ENCODE measurements around the gene SELENOV. TPM values are rescaled to one million over a fixed set of nuclear protein-coding genes. Genes with fewer than 3 reads are reported as not detected.
"Not testable (repeated sequence)": the region's sequence is repeated elsewhere in the genome, so short reads cannot be mapped to it uniquely, and the experiment has no call there.

Gene SELENOV
- total RNA-seq, 8 experiments from 2014 or later: 0.27 to 1.9 (median 0.58) TPM; not detected in 2

DNA sequence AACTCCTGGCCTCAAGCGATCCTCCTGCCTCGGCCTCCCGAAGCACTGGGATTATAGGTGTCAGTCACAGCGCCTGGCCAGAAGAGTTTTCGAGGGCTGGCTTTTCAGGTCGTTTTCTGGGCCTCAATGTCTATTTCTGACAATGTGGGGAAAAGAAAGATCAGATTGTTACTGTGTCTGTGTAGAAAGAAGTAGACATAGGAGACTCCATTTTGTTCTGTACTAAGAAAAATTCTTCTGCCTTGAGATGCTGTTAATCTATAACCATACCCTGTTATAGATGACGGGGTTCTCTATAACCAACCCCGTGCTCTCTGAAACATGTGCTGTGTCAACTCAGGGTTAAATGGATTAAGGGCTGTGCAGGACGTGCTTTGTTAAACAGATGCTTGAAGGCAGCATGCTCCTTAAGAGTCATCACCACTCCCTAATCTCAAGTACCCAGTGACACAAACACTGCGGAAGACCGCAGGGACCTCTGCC is 35.6 kb upstream of the SELENOV start:
- H3K27ac ChIP-seq; ATAC-seq (replicated peaks in 6 of 8); in situ Hi-C loops (cut with MboI; ENCODE audit: low pct_unique_long_range_greater_than_20kb in 2 of 9, low sequenced_read_pairs in 9 of 9, unreplicated experiment in 9 of 9); H3K4me3 ChIP-seq: not testable (repeated sequence)
- 60 to 100% (median 89%) methylated on average over 1 to 10 of the region's 11 CpGs; no CpG with 5 or more reads in 5 of the 10 experiments for WGBS, 10 experiments
- H3K4me1 ChIP-seq (replicated peaks in 1 of 2): peaks cover 12 to 16% of the 10 kb centered on the region in 2 donors

DNA sequence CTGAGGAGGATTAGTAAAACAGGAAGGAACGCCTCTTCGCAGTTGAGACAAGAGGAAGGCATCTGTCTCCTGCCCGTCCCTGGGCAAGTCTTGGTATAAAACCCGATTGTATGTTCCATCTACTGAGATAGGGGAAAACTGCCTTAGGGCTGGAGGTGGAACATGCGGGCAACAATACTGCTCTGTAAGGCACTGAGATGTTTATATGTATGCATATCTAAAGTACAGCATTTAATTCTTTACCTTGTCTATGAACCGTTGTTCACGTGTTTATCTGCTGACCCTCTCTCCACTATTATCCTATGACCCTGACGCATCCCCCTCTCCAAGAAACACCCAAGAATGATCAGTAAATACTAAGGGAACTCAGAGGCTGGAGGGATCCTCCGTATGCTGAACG is 35.0 kb upstream of the SELENOV start:
- peak overlapping the region; percentile 64 to 90 for H3K27ac ChIP-seq
- ATAC-seq (replicated peaks in 6 of 8): no peak
- peaks cover 12 to 16% of the 10 kb centered on the region in 2 donors for H3K4me1 ChIP-seq (replicated peaks in 1 of 2)
- WGBS, 10 experiments: 0 to 90% (median 50%) methylated on average over 1 to 7 of the region's 10 CpGs; no CpG with 5 or more reads in 1 of the 10 experiments
- in situ Hi-C loops (cut with MboI; ENCODE audit: low pct_unique_long_range_greater_than_20kb in 2 of 9, low sequenced_read_pairs in 9 of 9, unreplicated experiment in 9 of 9): no loop called here
- H3K4me3 ChIP-seq: peak overlapping the region in 4 of 5 donors; percentile 91 to 97 (median 92)

GRCh38 chr19:39480337-39481228 is 34.4 kb upstream of the SELENOV start, which contains the start of gene TIMM50:
TIMM50 (plus strand) TSS chr19:39480838; CDS start chr19:39480854, 16 bp downstream.
- in situ Hi-C loops (cut with MboI; ENCODE audit: low pct_unique_long_range_greater_than_20kb in 2 of 9, low sequenced_read_pairs in 9 of 9, unreplicated experiment in 9 of 9): no loop called here
- peak; percentile 87 to 98 (median 96) for ATAC-seq (replicated peaks in 6 of 8)
- 1 to 17% (median 10%) methylated on average over 5 to 12 of the region's 62 CpGs; no CpG with 5 or more reads in 3 of the 10 experiments for WGBS, 10 experiments

GRCh38 chr19:39481229-39481545 is 33.8 kb upstream of the SELENOV start:
- peak overlapping the region; percentile 86 to 90 for H3K27ac ChIP-seq
- peaks cover 12 to 16% of the 10 kb centered on the region in 2 donors for H3K4me1 ChIP-seq (replicated peaks in 1 of 2)
- 0% methylated on average over 1 to 5 of the region's 12 CpGs; no CpG with 5 or more reads in 7 of the 10 experiments for WGBS, 10 experiments
- in situ Hi-C loops (cut with MboI; ENCODE audit: low pct_unique_long_range_greater_than_20kb in 2 of 9, low sequenced_read_pairs in 9 of 9, unreplicated experiment in 9 of 9): no loop called here
- peak in 2 of 8 experiments; percentile 1 to 2 for ATAC-seq (replicated peaks in 6 of 8)
- H3K4me3 ChIP-seq: peak overlapping the region; percentile 86 to 97 (median 91)

More at GRCh38 chr19:39480337-39481228, 34.4 kb upstream of the SELENOV start, which contains the start of gene TIMM50:
- Histone ChIP-seq H3K4me1 (replicated peaks in 1 of 2) (peaks cover 12 to 16% of the 10 kb centered on the region in 2 donors), H3K4me3 (peak within 1 kb of the TSS; percentile 86 to 97 (median 91)), H3K27ac (peak within 1 kb of the TSS; percentile 86 to 90)

GRCh38 chr19:39481676-39482075 is 33.3 kb upstream of the SELENOV start:
- ATAC-seq (replicated peaks in 6 of 8): no peak
- H3K27ac ChIP-seq: no peak overlapping the region
- H3K4me3 ChIP-seq: peak overlapping the region; percentile 86 to 97 (median 91)
- WGBS, 10 experiments: 20 to 100% (median 78%) methylated on average over 1 to 8 of the region's 11 CpGs; no CpG with 5 or more reads in 4 of the 10 experiments
- H3K4me1 ChIP-seq (replicated peaks in 1 of 2): peaks cover 12 to 16% of the 10 kb centered on the region in 2 donors
- in situ Hi-C loops (cut with MboI; ENCODE audit: low pct_unique_long_range_greater_than_20kb in 2 of 9, low sequenced_read_pairs in 9 of 9, unreplicated experiment in 9 of 9): no loop called here

DNA sequence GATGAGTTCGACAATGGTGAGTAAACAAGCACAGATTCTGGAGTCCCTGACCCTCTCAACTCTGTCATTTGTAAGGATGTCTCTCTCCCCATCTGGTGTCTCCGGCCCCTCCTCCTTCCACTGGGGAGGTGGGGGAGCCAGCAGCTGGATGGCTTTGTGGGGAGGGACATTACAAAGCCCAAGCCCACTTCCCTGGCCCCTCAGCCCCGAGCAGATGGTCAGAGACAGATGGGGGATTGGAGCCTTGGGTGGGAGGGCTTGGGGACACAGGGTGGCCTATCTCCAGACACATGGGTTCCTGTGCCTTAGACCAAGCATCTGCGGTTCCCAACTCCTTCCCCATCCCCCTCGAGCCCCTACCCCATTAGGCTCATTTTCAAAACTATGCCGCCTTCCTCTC is 31.8 kb upstream of the SELENOV start:
- Histone ChIP-seq H3K27ac (no peak overlapping the region), H3K4me3 (no peak overlapping the region), H3K4me1 (replicated peaks in 1 of 2) (peaks cover 12 to 16% of the 10 kb centered on the region in 2 donors)
- in situ Hi-C loops (cut with MboI; ENCODE audit: low pct_unique_long_range_greater_than_20kb in 2 of 9, low sequenced_read_pairs in 9 of 9, unreplicated experiment in 9 of 9): no loop called here
- 80% methylated on average over 1 of the region's 6 CpGs; no CpG with 5 or more reads in 9 of the 10 experiments for WGBS, 10 experiments
- no peak for ATAC-seq (replicated peaks in 6 of 8)

GRCh38 chr19:39489756-39490155 is 25.2 kb upstream of the SELENOV start:
- Histone ChIP-seq H3K4me3 (no peak overlapping the region), H3K4me1 (replicated peaks in 1 of 2) (no peaks in the 10 kb centered on the region), H3K27ac (no peak overlapping the region)
- WGBS, 10 experiments: 83 to 100% (median 92%) methylated on average over 1 to 8 of the region's 10 CpGs; no CpG with 5 or more reads in 6 of the 10 experiments
- in situ Hi-C loops (cut with MboI; ENCODE audit: low pct_unique_long_range_greater_than_20kb in 2 of 9, low sequenced_read_pairs in 9 of 9, unreplicated experiment in 9 of 9): no loop called here
- peak in 1 of 8 experiments; percentile 17 for ATAC-seq (replicated peaks in 6 of 8)

DNA sequence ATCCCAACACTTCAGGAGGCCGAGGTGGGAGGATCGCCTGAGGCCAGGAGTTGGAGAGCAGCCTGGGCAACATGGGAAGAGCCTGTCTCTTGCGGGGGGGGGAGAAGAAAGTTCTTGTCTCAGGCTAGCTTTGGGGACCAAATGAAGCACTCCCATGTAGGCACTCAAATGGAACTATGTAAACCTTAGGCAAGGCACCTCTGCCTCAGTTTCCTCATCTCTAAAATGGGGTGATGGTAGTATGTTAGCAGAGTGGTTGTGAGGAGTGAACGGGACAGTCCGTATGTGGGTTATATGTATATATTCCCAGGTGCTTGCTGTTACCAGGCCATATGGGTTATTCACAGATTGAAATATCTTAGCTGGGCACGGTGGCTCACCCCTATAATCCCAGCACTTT is 22.7 kb upstream of the SELENOV start:
- H3K27ac ChIP-seq: no peak overlapping the region

GRCh38 chr19:39492788-39493187 is 22.2 kb upstream of the SELENOV start:
- Histone ChIP-seq H3K27ac (no peak overlapping the region), H3K4me1 (replicated peaks in 1 of 2) (peaks cover 3 to 5% of the 10 kb centered on the region in 2 donors), H3K4me3 (no peak overlapping the region)
- no peak for ATAC-seq (replicated peaks in 6 of 8)
- WGBS, 10 experiments: 40 to 93% (median 60%) methylated on average over 1 to 2 of the region's 3 CpGs; no CpG with 5 or more reads in 5 of the 10 experiments
- in situ Hi-C loops (cut with MboI; ENCODE audit: low pct_unique_long_range_greater_than_20kb in 2 of 9, low sequenced_read_pairs in 9 of 9, unreplicated experiment in 9 of 9): no loop called here

More for the DNA sequence above, 22.7 kb upstream of the SELENOV start:
- Histone ChIP-seq H3K4me1 (replicated peaks in 1 of 2) (peaks cover 0 to under 1% of the 10 kb centered on the region in 2 donors), H3K4me3 (no peak overlapping the region)
- WGBS, 10 experiments: 60 to 100% (median 100%) methylated on average over 1 to 3 of the region's 6 CpGs; no CpG with 5 or more reads in 5 of the 10 experiments
- in situ Hi-C loops (cut with MboI; ENCODE audit: low pct_unique_long_range_greater_than_20kb in 2 of 9, low sequenced_read_pairs in 9 of 9, unreplicated experiment in 9 of 9): no loop called here
- ATAC-seq (replicated peaks in 6 of 8): no peak

DNA sequence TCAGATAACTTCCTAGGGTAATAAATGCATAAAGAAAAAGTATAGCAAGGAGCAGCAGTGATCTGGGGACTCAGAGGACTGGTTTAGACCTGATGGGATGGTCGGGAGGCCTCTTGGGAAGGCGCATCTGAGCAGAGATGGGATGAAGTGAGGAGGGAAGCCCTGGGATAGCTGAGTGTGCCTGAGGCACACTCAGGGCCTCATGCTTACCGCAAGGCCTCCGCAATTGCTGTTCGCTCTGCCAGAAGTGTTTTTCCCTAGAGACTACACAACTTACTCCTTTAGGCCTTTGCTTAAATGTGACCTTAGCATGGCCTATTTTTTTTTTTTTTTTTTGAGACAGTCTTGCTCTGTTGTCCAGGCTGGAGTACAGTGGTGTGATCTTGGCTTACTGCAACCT is 20.3 kb upstream of the SELENOV start:
- Histone ChIP-seq H3K27ac (no peak overlapping the region), H3K4me1 (replicated peaks in 1 of 2) (peaks cover 3 to 5% of the 10 kb centered on the region in 2 donors), H3K4me3 (no peak overlapping the region)
- ATAC-seq (replicated peaks in 6 of 8): no peak
- 95 to 100% (median 95%) methylated on average over 2 to 4 of the region's 5 CpGs; no CpG with 5 or more reads in 7 of the 10 experiments for WGBS, 10 experiments
- in situ Hi-C loops (cut with MboI; ENCODE audit: low pct_unique_long_range_greater_than_20kb in 2 of 9, low sequenced_read_pairs in 9 of 9, unreplicated experiment in 9 of 9): no loop called here

DNA sequence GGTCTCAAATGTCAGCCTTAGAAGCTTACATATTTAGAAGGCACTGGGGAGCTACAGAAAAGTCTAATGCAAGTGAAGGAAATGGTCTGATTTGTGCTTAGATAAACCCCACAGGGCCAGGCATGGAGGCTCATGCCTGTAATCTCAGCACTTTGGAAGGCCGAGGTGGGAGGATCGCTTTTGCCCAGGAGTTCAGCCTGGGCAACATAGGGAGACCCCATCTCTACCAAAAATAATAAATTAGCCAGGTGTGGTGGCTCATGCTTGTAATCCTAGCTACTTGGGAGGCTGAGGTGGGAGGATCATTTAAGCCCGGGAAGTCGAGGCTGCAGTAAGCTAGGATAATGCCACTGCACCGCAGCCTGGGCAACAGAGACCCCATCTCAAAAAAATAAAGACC is 18.9 kb upstream of the SELENOV start:
- ATAC-seq (replicated peaks in 6 of 8): no peak
- WGBS, 10 experiments: 0 to 100% (median 94%) methylated on average over 1 to 5 of the region's 5 CpGs; no CpG with 5 or more reads in 2 of the 10 experiments
- in situ Hi-C loops (cut with MboI; ENCODE audit: low pct_unique_long_range_greater_than_20kb in 2 of 9, low sequenced_read_pairs in 9 of 9, unreplicated experiment in 9 of 9): no loop called here
- H3K4me1 ChIP-seq (replicated peaks in 1 of 2): peaks cover 3 to 5% of the 10 kb centered on the region in 2 donors
- no peak overlapping the region for H3K4me3 ChIP-seq
- H3K27ac ChIP-seq: no peak overlapping the region

DNA sequence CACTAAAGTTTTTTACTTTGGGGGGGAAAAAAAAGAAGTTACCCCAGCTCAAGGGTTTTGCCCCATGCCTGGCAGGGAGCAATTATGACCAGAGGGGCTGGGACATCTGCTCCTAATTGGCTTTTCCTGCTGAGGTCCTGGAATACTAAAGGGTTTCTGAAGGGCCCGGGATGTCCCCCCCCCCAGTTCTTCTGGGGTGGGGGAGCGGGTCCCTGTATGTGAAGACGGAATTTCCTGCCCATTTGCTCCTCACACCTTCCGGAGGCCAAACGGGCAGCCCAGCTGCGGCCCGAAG is 17.3 kb upstream of the SELENOV start:
- Histone ChIP-seq H3K27ac (peak overlapping the region in 1 of 2 donors; percentile 86), H3K4me1 (replicated peaks in 1 of 2) (peaks cover 3 to 5% of the 10 kb centered on the region in 2 donors), H3K4me3 (peak overlapping the region; percentile 28 to 49 (median 43))
- WGBS, 10 experiments: 10% methylated on average over 2 of the region's 7 CpGs; no CpG with 5 or more reads in 9 of the 10 experiments
- in situ Hi-C loops (cut with MboI; ENCODE audit: low pct_unique_long_range_greater_than_20kb in 2 of 9, low sequenced_read_pairs in 9 of 9, unreplicated experiment in 9 of 9): no loop called here
- ATAC-seq (replicated peaks in 6 of 8): no peak

Measured in motor neuron (in vitro differentiated cells).